ENCODE measurements around the gene ZNF140.

Gene ZNF140

DNA sequence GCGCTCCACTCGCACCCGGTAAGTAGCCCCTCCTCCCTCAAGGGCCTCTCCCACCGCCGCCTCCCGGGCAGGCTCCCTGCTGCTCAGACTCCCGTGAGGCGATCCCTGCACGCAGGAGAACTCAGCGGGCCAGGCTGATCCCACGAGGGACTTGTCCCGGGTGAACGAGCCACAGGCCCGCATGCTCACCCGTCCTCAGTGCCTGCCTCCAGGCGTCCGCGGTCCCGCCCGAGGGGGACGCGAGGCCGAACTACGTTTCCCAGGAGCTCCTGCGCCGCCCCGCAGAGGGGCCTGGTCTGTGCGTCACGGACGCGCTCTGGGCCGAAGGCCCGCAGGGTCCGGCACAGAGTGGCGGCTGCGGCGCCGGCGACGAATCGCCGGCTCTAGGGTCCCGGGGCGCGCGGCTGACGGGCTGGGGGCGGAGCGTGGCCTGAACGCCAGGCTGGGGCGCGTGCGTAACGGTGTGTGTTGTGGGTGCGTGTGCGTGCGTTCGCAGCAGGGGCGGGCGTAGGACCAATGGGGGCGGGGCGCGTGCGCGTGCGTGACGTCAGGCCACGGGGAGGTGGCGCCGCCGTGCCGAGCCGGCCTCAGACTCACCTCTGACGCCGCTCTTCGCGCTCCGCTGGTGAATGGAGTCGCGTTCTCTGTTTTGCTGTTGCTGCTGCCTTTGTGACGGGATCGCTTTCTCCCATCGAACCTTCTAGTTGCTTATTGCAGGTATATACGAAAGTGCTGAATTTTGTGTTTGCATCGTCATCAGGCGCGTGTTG, 49.5 kb downstream of the ZNF140 start, which contains the start of the genes ZNF10 and ZNF891:
Gene ZNF10 (plus strand): TSS at position 590 of the 770 bp plus-strand sequence. CDS start 13,866 bp downstream, outside the sequence.
Gene ZNF891 (minus strand): TSS at position 237 of the 770 bp plus-strand sequence. CDS start 8,356 bp downstream, outside the sequence.
- peak; percentile 92 for DNase-seq (ENCODE audit: extremely low read depth, low read depth)
- TF ChIP-seq, protein P1, sequence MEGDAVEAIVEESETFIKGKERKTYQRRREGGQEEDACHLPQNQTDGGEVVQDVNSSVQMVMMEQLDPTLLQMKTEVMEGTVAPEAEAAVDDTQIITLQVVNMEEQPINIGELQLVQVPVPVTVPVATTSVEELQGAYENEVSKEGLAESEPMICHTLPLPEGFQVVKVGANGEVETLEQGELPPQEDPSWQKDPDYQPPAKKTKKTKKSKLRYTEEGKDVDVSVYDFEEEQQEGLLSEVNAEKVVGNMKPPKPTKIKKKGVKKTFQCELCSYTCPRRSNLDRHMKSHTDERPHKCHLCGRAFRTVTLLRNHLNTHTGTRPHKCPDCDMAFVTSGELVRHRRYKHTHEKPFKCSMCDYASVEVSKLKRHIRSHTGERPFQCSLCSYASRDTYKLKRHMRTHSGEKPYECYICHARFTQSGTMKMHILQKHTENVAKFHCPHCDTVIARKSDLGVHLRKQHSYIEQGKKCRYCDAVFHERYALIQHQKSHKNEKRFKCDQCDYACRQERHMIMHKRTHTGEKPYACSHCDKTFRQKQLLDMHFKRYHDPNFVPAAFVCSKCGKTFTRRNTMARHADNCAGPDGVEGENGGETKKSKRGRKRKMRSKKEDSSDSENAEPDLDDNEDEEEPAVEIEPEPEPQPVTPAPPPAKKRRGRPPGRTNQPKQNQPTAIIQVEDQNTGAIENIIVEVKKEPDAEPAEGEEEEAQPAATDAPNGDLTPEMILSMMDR (IDR thresholded peaks at IDR 0.05; ENCODE audit: low read depth, low read length), result no peak

DNA sequence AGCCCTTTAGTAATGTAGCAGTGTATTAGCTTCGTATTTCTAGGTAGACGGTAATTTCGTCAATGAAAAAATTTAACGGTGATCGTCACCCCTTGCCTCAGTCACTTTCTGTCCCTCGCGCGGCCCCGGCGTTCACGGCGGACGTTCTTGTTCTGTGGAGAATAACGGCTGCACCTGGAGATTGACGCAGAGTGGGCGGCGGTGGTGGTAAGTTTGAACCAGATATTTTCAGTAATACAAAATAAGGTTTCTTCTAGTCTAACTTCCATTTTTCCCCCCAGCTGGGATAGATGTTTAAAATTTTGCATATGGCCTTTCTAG, 50.0 kb downstream of the ZNF140 start:
- no peak for DNase-seq (ENCODE audit: extremely low read depth, low read depth)
- TF ChIP-seq, protein P1 (IDR thresholded peaks at IDR 0.05; ENCODE audit: low read depth, low read length), result no peak

DNA sequence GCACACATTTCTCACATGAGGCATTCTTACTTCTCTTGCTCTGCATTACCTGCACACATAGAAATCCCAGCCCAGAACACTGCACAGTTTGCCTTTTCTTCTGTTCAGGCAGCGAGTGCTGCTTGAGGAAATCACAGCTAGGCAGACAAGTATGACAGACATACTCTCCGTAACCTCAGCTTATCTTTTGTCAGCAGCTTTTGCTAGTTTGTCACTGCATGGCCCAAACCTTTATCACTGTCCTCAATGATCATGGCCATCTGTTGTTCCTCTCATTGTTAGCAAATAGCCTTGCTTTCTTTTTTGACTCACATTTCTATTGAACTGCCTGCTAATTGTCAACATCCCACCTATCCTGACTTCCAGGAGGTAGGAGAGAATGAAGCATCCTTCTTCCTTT, 55.0 kb downstream of the ZNF140 start:
- TF ChIP-seq, protein P1 (IDR thresholded peaks at IDR 0.05; ENCODE audit: low read depth, low read length), result no peak
- DNase-seq (ENCODE audit: extremely low read depth, low read depth), result no peak

DNA sequence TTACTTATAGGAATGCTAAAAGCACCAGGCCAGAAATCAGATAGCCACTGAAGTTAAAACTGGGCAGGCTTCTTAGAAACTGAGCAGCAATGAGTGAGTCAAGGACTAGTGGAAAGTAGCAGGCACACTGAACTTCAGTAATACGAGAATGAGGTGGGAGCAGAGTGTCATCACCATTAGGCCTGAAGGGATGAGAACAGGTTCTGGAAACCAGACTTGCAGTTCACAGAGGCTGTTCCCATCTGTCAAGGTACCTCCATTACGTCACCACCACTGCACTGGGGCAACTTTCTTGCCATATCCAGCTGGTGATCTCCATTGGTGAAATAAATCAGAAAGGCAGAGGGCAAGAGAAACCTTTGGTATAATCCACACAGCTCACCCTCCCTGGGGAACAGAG, 65.3 kb downstream of the ZNF140 start:
- no peak for DNase-seq (ENCODE audit: extremely low read depth, low read depth)
- TF ChIP-seq, protein P1 (IDR thresholded peaks at IDR 0.05; ENCODE audit: low read depth, low read length), result no peak

DNA sequence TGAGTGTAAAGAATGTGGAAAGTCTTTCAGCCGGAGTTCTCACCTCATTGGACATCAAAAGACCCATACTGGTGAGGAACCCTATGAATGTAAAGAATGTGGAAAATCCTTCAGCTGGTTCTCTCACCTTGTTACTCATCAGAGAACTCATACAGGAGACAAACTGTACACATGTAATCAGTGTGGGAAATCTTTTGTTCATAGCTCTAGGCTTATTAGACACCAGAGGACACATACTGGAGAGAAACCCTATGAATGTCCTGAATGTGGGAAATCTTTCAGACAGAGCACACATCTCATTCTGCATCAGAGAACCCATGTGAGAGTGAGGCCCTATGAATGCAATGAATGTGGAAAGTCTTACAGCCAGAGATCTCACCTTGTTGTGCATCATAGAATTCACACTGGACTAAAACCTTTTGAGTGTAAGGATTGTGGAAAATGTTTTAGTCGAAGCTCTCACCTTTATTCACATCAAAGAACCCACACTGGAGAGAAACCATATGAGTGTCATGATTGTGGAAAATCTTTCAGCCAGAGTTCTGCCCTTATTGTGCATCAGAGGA, 75.5 kb downstream of the ZNF140 start:
- TF ChIP-seq, protein P1 (IDR thresholded peaks at IDR 0.05; ENCODE audit: low read depth, low read length), result no peak
- DNase-seq (ENCODE audit: extremely low read depth, low read depth), result no peak

Measured in AG09319 (cell line).